GM18505 (cell line): ENCODE results near the gene SEMA3F.
A peak's percentile ranks its signal among the peaks of the same experiment; 100 is the strongest.

Source experiments
- ATAC-seq: cut with Tn5 transposase; IDR thresholded peaks from one replicate; pipeline ENCODE4 v1.9.1; 2021; ENCODE audit not compliant: unreplicated experiment
- POLR2A ChIP-seq: IDR thresholded peaks from 4 replicates; pipeline ENCODE4 v1.6.1; 2011; ENCODE audit warnings: borderline replicate concordance; ENCODE audit not compliant: insufficient read depth, insufficient read length; ENCODE audit errors: extremely low read depth

The SEMA3F gene

DNA sequence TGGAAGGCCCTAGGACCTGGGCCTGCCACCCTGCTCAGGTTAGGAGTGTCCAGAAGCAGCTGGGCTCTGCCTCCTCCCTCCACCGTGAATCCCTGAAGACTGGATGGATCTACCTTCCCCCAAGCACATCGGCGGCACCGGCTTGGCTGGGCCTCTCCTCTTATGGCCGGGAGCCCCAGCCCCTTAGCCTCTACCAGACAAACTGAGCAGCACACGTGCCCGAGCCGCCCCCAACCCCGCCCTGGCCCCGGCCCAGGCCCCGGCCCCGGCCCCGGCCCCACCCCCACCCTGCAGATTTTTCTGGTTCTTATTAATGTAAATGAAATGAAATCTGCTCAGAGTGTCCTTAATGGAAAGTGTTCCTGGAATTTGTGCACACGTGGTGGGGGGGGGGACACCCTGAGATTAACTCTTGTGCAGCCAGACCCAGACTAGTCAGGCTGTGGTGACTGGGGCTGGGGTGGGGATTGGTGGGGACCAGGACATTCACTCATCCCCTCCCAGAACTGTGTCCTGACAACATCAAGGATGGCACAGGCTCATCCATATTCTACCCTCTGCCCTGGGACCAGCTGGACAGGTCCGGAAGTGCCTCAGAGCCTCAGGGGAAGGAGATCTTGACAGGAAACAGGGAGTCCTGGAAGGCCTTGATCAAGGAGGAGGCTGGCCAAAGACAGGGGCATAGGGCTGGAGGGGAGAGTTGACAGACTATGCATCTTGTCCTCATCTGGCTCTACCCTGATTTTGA is 30.9 kb upstream of the SEMA3F start:
- TF ChIP-seq POLR2A, result no peak

DNA sequence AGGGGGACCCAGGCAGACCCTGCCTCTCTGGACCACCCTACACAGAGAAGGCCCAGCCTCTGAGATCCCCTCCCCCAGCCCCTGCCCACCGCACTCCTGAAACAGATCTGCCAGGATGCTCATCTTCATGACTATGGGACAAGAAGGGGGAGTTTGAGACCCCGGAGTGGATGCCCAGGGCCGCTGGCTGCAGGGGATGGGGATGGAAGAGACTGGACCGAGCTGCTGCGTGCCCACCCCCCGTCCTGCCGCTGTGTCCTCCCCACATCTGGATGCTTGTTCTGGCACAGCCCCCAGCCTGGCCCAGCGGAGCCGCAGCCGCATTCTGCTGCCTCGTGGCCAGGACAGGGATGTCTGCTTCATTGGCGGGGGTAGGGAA is 30.3 kb upstream of the SEMA3F start:
- no peak for ATAC-seq

More for the DNA sequence above, 30.9 kb upstream of the SEMA3F start:
- no peak for ATAC-seq

DNA sequence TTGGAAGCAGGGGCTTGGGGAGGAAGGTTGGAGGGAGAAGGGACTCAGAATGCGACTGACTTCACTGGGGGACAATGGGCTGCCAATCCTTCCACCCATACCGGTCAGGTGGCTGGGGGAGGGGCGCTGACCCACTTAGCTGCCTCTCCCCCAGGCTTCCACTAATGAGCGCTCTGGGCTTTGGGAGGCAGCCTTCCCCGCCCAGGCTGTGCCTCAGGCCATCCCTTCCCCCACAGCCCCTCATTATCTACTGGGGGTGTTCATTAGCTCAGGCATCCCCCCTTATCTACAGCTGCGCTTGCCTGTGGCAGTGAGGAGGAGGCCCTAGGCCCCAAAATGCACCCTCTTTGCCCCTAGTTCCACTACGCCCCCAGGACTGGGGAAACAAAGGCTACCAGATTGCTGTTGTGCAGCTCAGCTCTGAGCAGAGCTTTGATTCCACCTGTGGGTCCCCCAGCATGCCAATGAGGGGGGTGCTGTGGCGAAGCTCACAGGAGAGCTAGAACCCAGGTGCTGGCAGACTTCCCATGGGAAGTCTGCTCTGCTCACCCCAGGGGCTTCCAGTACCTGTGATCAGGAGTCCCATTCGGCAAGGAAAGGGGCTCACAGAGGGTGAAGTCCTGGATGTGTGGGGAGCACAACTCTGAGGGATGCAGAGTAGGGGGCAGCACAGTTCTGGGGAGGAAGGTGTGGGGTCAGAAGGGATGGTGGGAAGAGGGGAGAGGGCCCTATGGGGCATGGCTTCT is 29.4 kb upstream of the SEMA3F start:
- ATAC-seq, result no peak
- no peak for TF ChIP-seq POLR2A

More for the DNA sequence above, 30.3 kb upstream of the SEMA3F start:
- TF ChIP-seq POLR2A, result peak; percentile 10

GRCh38 chr3:50126287-50127211 is 28.6 kb upstream of the SEMA3F start:
- no peak for TF ChIP-seq POLR2A
- no peak for ATAC-seq

- no peak for ATAC-seq
These were observed 27.9 kb upstream of the SEMA3F start for GRCh38 chr3:50127251-50127691.

GRCh38 chr3:50128001-50128400 is 27.1 kb upstream of the SEMA3F start:
- no peak for TF ChIP-seq POLR2A
- no peak for ATAC-seq

More at GRCh38 chr3:50127251-50127691, 27.9 kb upstream of the SEMA3F start:
- no peak for TF ChIP-seq POLR2A

GRCh38 chr3:50130436-50130835 is 24.7 kb upstream of the SEMA3F start:
- no peak for ATAC-seq
- no peak for TF ChIP-seq POLR2A

DNA sequence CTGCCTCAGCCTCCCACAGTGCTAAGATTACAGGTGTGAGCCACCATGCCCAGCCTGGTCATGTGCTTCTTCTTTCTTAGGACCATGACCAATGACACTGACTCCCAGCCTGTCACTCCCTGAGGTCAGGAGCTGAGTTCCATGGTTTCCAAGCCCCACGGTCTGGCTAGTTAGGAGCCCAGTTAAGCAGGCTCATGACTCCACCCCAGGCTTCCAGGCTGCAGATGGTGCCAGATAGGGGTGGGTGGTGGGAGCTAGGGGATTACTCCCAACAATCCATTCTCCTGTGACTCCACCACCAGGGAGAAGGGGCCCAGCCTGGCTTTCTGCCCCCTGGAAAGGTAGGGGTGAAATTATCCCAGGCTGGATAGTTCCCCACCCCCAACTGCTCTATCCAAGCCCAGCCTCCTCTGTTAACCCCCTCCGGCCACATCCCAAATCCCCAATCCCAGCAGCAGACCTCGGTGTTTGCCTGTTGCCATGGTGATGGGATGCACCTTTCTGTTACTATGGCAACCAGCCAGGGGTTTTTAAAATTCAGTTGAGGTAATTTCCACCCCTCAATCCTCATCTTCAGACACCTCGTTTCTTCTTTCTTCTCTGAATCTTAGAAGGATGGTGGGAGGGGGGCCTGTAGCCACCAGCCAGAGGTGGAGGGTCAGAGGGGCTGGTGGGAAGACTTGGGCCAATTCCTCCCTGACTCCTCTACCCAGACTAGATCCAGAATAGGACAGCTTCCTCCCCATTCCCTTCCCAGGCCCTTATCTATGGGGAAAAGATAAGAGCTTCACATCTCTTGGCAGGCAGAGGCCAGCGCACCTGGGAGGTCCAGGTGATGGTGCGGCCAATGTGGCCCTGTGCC is 22.5 kb upstream of the SEMA3F start:
- no peak for TF ChIP-seq POLR2A
- no peak for ATAC-seq

- ATAC-seq, result no peak
- no peak for TF ChIP-seq POLR2A
These were observed 21.9 kb upstream of the SEMA3F start for GRCh38 chr3:50133283-50133615.

DNA sequence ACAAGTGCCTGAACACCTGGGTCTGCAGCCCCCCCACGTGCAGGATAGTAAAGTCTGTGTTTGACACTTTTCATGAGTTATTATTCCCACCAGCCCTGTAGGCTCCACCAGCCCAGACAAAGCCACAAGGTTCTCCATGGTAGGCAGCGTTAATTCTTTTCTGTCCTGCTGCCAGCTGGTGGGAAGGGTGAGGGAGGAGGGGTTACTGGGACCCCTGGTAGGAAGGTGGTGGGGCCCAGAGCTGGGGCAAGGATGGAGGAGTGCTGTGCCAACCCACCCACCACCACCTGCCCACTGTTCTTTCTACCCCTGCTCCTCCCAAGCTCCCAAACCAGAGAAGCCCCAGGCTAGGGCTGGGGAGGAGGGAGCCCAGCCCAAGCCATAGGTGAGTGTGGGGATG is 20.8 kb upstream of the SEMA3F start:
- no peak for TF ChIP-seq POLR2A
- ATAC-seq, result no peak

DNA sequence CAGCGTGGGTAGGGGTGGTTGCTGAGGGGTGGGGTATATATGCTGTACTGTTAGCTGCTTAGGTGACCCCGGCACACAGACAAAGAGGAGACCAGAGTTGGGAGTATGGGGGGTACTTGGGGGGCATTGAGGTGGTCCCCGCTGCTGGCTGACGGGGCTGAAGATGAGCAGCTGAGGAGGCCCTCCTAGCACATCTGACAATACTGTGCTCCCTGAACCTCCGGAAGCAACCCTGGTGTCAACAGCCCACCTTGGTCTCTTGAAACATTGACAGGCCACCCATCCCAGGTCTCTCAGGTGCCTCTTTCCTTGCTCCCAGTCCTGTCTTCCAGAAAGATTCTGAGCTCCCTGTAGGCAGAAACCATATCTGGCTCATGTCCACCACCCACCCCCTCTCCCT is 19.2 kb upstream of the SEMA3F start:
- no peak for TF ChIP-seq POLR2A
- no peak for ATAC-seq

GRCh38 chr3:50136714-50137405 is 18.3 kb upstream of the SEMA3F start:
- TF ChIP-seq POLR2A, result no peak

More at GRCh38 chr3:50136714-50137405, 18.3 kb upstream of the SEMA3F start:
- ATAC-seq, result no peak
